ENCODE measurements around the gene CCDC51.

DNA sequence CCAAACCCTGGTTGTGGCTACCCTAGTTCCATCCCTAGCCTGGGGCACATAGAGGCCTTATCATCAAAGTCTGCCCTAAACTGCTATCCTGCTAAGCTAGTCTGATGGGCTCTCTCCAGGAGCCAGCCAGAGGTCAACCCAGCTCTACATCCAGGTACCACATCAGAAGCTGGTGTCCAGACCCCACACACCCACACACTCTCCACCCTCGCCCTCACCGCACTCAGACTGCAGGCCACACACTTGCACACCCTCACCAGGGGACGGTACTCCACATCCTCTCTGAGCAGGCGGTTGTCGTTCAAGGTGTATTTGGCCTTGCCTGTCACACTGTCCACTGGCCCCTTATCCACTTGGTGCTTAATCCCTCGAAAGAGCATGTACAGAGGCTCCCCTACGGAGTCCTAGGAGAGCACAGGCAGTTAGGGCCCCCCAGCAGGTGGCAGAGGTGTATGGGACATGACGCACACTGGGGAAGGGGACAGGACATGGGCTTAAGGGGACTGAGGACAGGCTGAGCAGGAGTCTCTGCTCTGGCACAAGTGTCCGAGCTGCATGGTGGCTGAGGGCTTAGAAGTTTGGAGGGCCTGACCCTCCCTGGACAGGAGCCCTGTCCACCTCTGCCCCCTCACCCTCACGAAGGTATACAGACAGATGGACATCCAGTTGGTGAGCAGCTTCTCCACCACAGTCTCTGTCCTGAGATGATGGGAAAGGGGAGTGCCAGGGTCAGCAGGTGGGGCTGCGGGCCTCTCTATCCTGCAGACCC is 28.1 kb downstream of the CCDC51 start:
- TF ChIP-seq CTCF (IDR thresholded peaks at IDR 0.05; ENCODE audit: insufficient read depth, low read length, poor library complexity, severe bottlenecking), result no peak
- TF ChIP-seq EZH2phosphoT487 (conservative IDR thresholded peaks at IDR 0.05; ENCODE audit: low read length), result no peak

All from SU-DHL-6 (cell line).